Measurements from ENCODE around the gene NFKBIL1. TPM values are rescaled to one million over a fixed set of nuclear protein-coding genes. Genes with fewer than 3 reads are reported as not detected.
"Not testable (repeated sequence)": the region's sequence is repeated elsewhere in the genome, so short reads cannot be mapped to it uniquely, and the experiment has no call there.

Gene NFKBIL1
- total and polyA plus RNA-seq, 4 donors = 9.8 to 29.4 (median 25.6) TPM

GRCh38 chr6:31544676-31545075, 2.7 kb upstream of the NFKBIL1 start:
- DNase-seq (ENCODE audit: low read depth in 4 of 6, low spot score in 6 of 6) = no peak
- Histone ChIP-seq H3K27me3 (ENCODE audit: control insufficient read depth, insufficient read depth, low read length) (no peaks in the 10 kb centered on the region), H3K4me1 (ENCODE audit: control insufficient read depth, insufficient read depth, low read length) (peaks cover 39% of the 10 kb centered on the region), H3K9me3 (ENCODE audit: control insufficient read depth, insufficient read depth, low read length) (no peaks in the 10 kb centered on the region), H3K4me3 (ENCODE audit: low read depth, low read length) (no peak overlapping the region), H3K27ac (ENCODE audit: low read depth, low read length) (no peak overlapping the region), H3K36me3 (ENCODE audit: control insufficient read depth, insufficient read depth, low read length) (peaks cover 17% of the 10 kb centered on the region)
- 83% methylated on average over 1 of the region's 2 CpGs for WGBS (ENCODE audit: insufficient coverage)

- no peaks in the 10 kb centered on the region for H3K9me3 ChIP-seq (ENCODE audit: control insufficient read depth, insufficient read depth, low read length)
- WGBS (ENCODE audit: insufficient coverage) = 75% methylated on average over 7 of the region's 7 CpGs
- H3K36me3 ChIP-seq (ENCODE audit: control insufficient read depth, insufficient read depth, low read length) = peaks cover 14% of the 10 kb centered on the region
- no peak for DNase-seq (ENCODE audit: low read depth in 4 of 6, low spot score in 6 of 6)
- H3K4me1 ChIP-seq (ENCODE audit: control insufficient read depth, insufficient read depth, low read length) = peaks cover 33% of the 10 kb centered on the region
- no peak overlapping the region for H3K4me3 ChIP-seq (ENCODE audit: low read depth, low read length)
- H3K27me3 ChIP-seq (ENCODE audit: control insufficient read depth, insufficient read depth, low read length) = no peaks in the 10 kb centered on the region
- H3K27ac ChIP-seq (ENCODE audit: low read depth, low read length) = no peak overlapping the region
These were observed 2.1 kb upstream of the NFKBIL1 start for GRCh38 chr6:31545291-31545690.

- peaks cover 31% of the 10 kb centered on the region for H3K4me1 ChIP-seq (ENCODE audit: control insufficient read depth, insufficient read depth, low read length)
- peaks cover 24% of the 10 kb centered on the region for H3K36me3 ChIP-seq (ENCODE audit: control insufficient read depth, insufficient read depth, low read length)
- peak within 1 kb of the TSS; percentile 83 for H3K27ac ChIP-seq (ENCODE audit: low read depth, low read length)
These were observed 960 bp upstream of the NFKBIL1 start, which contains the start of gene ATP6V1G2 for GRCh38 chr6:31546339-31546957. ATP6V1G2 (minus strand) TSS chr6:31546608; CDS start chr6:31546559, 49 bp downstream.

GRCh38 chr6:31547727-31548543, 527 bp downstream of the NFKBIL1 start:
- Histone ChIP-seq H3K4me1 (ENCODE audit: control insufficient read depth, insufficient read depth, low read length) (peaks cover 22% of the 10 kb centered on the region), H3K27me3 (ENCODE audit: control insufficient read depth, insufficient read depth, low read length) (no peaks in the 10 kb centered on the region), H3K27ac (ENCODE audit: low read depth, low read length) (peak overlapping the region; percentile 83), H3K9me3 (ENCODE audit: control insufficient read depth, insufficient read depth, low read length) (no peaks in the 10 kb centered on the region), H3K4me3 (ENCODE audit: low read depth, low read length) (peak overlapping the region; percentile 62), H3K36me3 (ENCODE audit: control insufficient read depth, insufficient read depth, low read length) (peaks cover 31% of the 10 kb centered on the region)
- DNase-seq (ENCODE audit: low read depth in 4 of 6, low spot score in 6 of 6) = no peak
- 81% methylated on average over 21 of the region's 24 CpGs for WGBS (ENCODE audit: insufficient coverage)

More at GRCh38 chr6:31546339-31546957, 960 bp upstream of the NFKBIL1 start, which contains the start of gene ATP6V1G2:
- 2% methylated on average over 9 of the region's 11 CpGs for WGBS (ENCODE audit: insufficient coverage)
- H3K4me3 ChIP-seq (ENCODE audit: low read depth, low read length) = peak within 1 kb of the TSS; percentile 62
- peak; percentile 83 to 99 (median 92) for DNase-seq (ENCODE audit: low read depth in 4 of 6, low spot score in 6 of 6)
- no peaks in the 10 kb centered on the region for H3K27me3 ChIP-seq (ENCODE audit: control insufficient read depth, insufficient read depth, low read length)
- H3K9me3 ChIP-seq (ENCODE audit: control insufficient read depth, insufficient read depth, low read length) = no peaks in the 10 kb centered on the region

- H3K4me1 ChIP-seq (ENCODE audit: control insufficient read depth, insufficient read depth, low read length) = peaks cover 22% of the 10 kb centered on the region
- WGBS (ENCODE audit: insufficient coverage) = no CpG with 5 or more reads among the region's 2 CpGs
- no peaks in the 10 kb centered on the region for H3K27me3 ChIP-seq (ENCODE audit: control insufficient read depth, insufficient read depth, low read length)
- no peaks in the 10 kb centered on the region for H3K9me3 ChIP-seq (ENCODE audit: control insufficient read depth, insufficient read depth, low read length)
- DNase-seq (ENCODE audit: low read depth in 4 of 6, low spot score in 6 of 6) = no peak
- no peak overlapping the region for H3K27ac ChIP-seq (ENCODE audit: low read depth, low read length)
- no peak overlapping the region for H3K4me3 ChIP-seq (ENCODE audit: low read depth, low read length)
- peaks cover 32% of the 10 kb centered on the region for H3K36me3 ChIP-seq (ENCODE audit: control insufficient read depth, insufficient read depth, low read length)
These were observed 1.1 kb downstream of the NFKBIL1 start for GRCh38 chr6:31548544-31548873.

GRCh38 chr6:31551371-31551770, 4.0 kb downstream of the NFKBIL1 start:
- H3K27ac ChIP-seq (ENCODE audit: low read depth, low read length); H3K27me3 ChIP-seq (ENCODE audit: control insufficient read depth, insufficient read depth, low read length); H3K9me3 ChIP-seq (ENCODE audit: control insufficient read depth, insufficient read depth, low read length); H3K4me3 ChIP-seq (ENCODE audit: low read depth, low read length): not testable (repeated sequence)
- H3K4me1 ChIP-seq (ENCODE audit: control insufficient read depth, insufficient read depth, low read length) = peaks cover 10% of the 10 kb centered on the region
- DNase-seq (ENCODE audit: low read depth in 4 of 6, low spot score in 6 of 6) = peak in 2 of 6 donors; percentile 18 to 51
- 41% methylated on average over 3 of the region's 5 CpGs for WGBS (ENCODE audit: insufficient coverage)
- peaks cover 47% of the 10 kb centered on the region for H3K36me3 ChIP-seq (ENCODE audit: control insufficient read depth, insufficient read depth, low read length)

- peaks cover 6% of the 10 kb centered on the region for H3K4me1 ChIP-seq (ENCODE audit: control insufficient read depth, insufficient read depth, low read length)
- no peak overlapping the region for H3K4me3 ChIP-seq (ENCODE audit: low read depth, low read length)
- WGBS (ENCODE audit: insufficient coverage) = 40% methylated on average over 1 of the region's 3 CpGs
- no peaks in the 10 kb centered on the region for H3K9me3 ChIP-seq (ENCODE audit: control insufficient read depth, insufficient read depth, low read length)
- H3K27ac ChIP-seq (ENCODE audit: low read depth, low read length) = no peak overlapping the region
- H3K36me3 ChIP-seq (ENCODE audit: control insufficient read depth, insufficient read depth, low read length) = peaks cover 65% of the 10 kb centered on the region
- no peak for DNase-seq (ENCODE audit: low read depth in 4 of 6, low spot score in 6 of 6)
- H3K27me3 ChIP-seq (ENCODE audit: control insufficient read depth, insufficient read depth, low read length) = no peaks in the 10 kb centered on the region
These were observed 8.9 kb downstream of the NFKBIL1 start for GRCh38 chr6:31556307-31556706.

GRCh38 chr6:31557443-31558317, 10.3 kb downstream of the NFKBIL1 start:
- no peak overlapping the region for H3K27ac ChIP-seq (ENCODE audit: low read depth, low read length)
- H3K36me3 ChIP-seq (ENCODE audit: control insufficient read depth, insufficient read depth, low read length) = peaks cover 56% of the 10 kb centered on the region
- 86% methylated on average over 19 of the region's 24 CpGs for WGBS (ENCODE audit: insufficient coverage)
- H3K27me3 ChIP-seq (ENCODE audit: control insufficient read depth, insufficient read depth, low read length) = no peaks in the 10 kb centered on the region
- H3K4me3 ChIP-seq (ENCODE audit: low read depth, low read length) = no peak overlapping the region
- DNase-seq (ENCODE audit: low read depth in 4 of 6, low spot score in 6 of 6) = no peak
- no peaks in the 10 kb centered on the region for H3K9me3 ChIP-seq (ENCODE audit: control insufficient read depth, insufficient read depth, low read length)
- H3K4me1 ChIP-seq (ENCODE audit: control insufficient read depth, insufficient read depth, low read length) = peaks cover 6% of the 10 kb centered on the region

- no peak overlapping the region for H3K4me3 ChIP-seq (ENCODE audit: low read depth, low read length)
- H3K27me3 ChIP-seq (ENCODE audit: control insufficient read depth, insufficient read depth, low read length) = no peaks in the 10 kb centered on the region
- 92% methylated on average over 8 of the region's 8 CpGs for WGBS (ENCODE audit: insufficient coverage)
- peaks cover 6% of the 10 kb centered on the region for H3K4me1 ChIP-seq (ENCODE audit: control insufficient read depth, insufficient read depth, low read length)
- H3K9me3 ChIP-seq (ENCODE audit: control insufficient read depth, insufficient read depth, low read length) = no peaks in the 10 kb centered on the region
- no peak overlapping the region for H3K27ac ChIP-seq (ENCODE audit: low read depth, low read length)
- DNase-seq (ENCODE audit: low read depth in 4 of 6, low spot score in 6 of 6) = no peak
- peaks cover 56% of the 10 kb centered on the region for H3K36me3 ChIP-seq (ENCODE audit: control insufficient read depth, insufficient read depth, low read length)
These were observed 10.9 kb downstream of the NFKBIL1 start for GRCh38 chr6:31558318-31558625.

Data from spinal cord (tissue), 10 donors.